ENCODE results near the gene CSF3. TPM values are rescaled to one million over a fixed set of nuclear protein-coding genes. Genes with fewer than 3 reads are reported as not detected.

The CSF3 gene
- total and polyA plus RNA-seq, 2 of the 13 experiments (the other 11 are each of a cell fraction or from before 2014, with no cell fraction given): 0.09 TPM; not detected in 1

DNA sequence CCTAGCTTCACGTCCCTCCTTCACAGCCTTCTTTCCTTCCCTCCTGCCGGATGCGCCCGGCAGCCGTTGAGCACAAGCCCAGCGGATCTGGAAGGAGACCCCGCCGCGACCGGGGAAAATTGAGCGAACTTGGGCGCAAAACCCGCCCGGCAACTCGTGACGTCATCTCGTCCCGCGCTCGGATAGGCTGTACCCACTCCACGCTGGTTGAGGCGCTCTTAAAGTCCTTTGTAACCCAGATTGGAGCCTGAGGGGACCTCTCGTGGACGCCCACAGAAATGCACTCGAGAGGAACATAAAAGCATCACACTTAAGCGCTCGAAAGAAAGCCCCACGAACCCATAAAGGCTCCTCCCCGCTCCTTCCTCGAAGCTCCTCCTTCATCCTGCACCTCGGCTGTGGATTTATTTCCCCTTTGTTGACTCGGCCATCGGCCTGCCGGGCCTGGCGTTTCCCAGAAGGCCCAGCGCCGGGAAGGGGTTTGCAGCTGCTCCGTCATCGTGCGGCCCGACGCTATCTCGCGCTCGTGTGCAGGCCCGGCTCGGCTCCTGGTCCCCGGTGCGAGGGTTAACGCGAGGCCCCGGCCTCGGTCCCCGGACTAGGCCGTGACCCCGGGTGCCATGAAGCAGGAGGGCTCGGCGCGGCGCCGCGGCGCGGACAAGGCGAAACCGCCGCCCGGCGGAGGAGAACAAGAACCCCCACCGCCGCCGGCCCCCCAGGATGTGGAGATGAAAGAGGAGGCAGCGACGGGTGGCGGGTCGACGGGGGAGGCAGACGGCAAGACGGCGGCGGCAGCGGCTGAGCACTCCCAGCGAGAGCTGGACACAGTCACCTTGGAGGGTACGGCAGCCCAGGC lies 34.7 kb upstream of the CSF3 start, which contains the start of gene PSMD3 (continued):
- TF ChIP-seq MAZ (IDR thresholded peaks at IDR 0.05; ENCODE audit: borderline replicate concordance, low read depth, low read length): peak; percentile 81
- peak; percentile 90 for TF ChIP-seq MAZ (CRISPR knock-in tag; IDR thresholded peaks at IDR 0.05; ENCODE audit: low read depth)
- no peak for TF ChIP-seq ONECUT2 (CRISPR knock-in tag; IDR thresholded peaks at IDR 0.05)
- TF ChIP-seq HMG20B (CRISPR knock-in tag; conservative IDR thresholded peaks at IDR 0.05): peak; percentile 88
- TF ChIP-seq, protein P1, sequence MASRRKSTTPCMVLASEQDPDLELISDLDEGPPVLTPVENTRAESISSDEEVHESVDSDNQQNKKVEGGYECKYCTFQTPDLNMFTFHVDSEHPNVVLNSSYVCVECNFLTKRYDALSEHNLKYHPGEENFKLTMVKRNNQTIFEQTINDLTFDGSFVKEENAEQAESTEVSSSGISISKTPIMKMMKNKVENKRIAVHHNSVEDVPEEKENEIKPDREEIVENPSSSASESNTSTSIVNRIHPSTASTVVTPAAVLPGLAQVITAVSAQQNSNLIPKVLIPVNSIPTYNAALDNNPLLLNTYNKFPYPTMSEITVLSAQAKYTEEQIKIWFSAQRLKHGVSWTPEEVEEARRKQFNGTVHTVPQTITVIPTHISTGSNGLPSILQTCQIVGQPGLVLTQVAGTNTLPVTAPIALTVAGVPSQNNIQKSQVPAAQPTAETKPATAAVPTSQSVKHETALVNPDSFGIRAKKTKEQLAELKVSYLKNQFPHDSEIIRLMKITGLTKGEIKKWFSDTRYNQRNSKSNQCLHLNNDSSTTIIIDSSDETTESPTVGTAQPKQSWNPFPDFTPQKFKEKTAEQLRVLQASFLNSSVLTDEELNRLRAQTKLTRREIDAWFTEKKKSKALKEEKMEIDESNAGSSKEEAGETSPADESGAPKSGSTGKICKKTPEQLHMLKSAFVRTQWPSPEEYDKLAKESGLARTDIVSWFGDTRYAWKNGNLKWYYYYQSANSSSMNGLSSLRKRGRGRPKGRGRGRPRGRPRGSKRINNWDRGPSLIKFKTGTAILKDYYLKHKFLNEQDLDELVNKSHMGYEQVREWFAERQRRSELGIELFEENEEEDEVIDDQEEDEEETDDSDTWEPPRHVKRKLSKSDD (CRISPR knock-in tag; IDR thresholded peaks at IDR 0.05; ENCODE audit: low read depth): no peak
- no peak for TF ChIP-seq HDAC6 (IDR thresholded peaks at IDR 0.05; ENCODE audit: low read depth, low read length)
- peak; percentile 78 for TF ChIP-seq ZNF567 (CRISPR knock-in tag; IDR thresholded peaks at IDR 0.05; ENCODE audit: borderline replicate concordance)
- TF ChIP-seq ZNF614 (CRISPR knock-in tag; IDR thresholded peaks at IDR 0.05; ENCODE audit: borderline replicate concordance): peak; percentile 97
- TF ChIP-seq, protein P2, sequence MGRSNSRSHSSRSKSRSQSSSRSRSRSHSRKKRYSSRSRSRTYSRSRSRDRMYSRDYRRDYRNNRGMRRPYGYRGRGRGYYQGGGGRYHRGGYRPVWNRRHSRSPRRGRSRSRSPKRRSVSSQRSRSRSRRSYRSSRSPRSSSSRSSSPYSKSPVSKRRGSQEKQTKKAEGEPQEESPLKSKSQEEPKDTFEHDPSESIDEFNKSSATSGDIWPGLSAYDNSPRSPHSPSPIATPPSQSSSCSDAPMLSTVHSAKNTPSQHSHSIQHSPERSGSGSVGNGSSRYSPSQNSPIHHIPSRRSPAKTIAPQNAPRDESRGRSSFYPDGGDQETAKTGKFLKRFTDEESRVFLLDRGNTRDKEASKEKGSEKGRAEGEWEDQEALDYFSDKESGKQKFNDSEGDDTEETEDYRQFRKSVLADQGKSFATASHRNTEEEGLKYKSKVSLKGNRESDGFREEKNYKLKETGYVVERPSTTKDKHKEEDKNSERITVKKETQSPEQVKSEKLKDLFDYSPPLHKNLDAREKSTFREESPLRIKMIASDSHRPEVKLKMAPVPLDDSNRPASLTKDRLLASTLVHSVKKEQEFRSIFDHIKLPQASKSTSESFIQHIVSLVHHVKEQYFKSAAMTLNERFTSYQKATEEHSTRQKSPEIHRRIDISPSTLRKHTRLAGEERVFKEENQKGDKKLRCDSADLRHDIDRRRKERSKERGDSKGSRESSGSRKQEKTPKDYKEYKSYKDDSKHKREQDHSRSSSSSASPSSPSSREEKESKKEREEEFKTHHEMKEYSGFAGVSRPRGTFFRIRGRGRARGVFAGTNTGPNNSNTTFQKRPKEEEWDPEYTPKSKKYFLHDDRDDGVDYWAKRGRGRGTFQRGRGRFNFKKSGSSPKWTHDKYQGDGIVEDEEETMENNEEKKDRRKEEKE (IDR thresholded peaks at IDR 0.05): no peak
- peak; percentile 98 for TF ChIP-seq ZFP91 (CRISPR knock-in tag; IDR thresholded peaks at IDR 0.05; ENCODE audit: borderline replicate concordance)
- peak; percentile 97 for TF ChIP-seq ARNT2 (CRISPR knock-in tag; IDR thresholded peaks at IDR 0.05; ENCODE audit: low read depth)
- no peak for TF ChIP-seq HHEX (CRISPR knock-in tag; IDR thresholded peaks at IDR 0.05)
- TF ChIP-seq ZKSCAN5 (CRISPR knock-in tag; IDR thresholded peaks at IDR 0.05): peak; percentile 42; the same call in 1 of the 2 replicates
- peak; percentile 95 for TF ChIP-seq ZNF333 (CRISPR knock-in tag; IDR thresholded peaks at IDR 0.05; ENCODE audit: borderline replicate concordance)
- peak; percentile 52; the same call in 1 of the 2 replicates for TF ChIP-seq ZNF703 (CRISPR knock-in tag; IDR thresholded peaks at IDR 0.05; ENCODE audit: borderline replicate concordance)
- TF ChIP-seq ATF7 (IDR thresholded peaks at IDR 0.05): peak; percentile 100
- peak; percentile 92 for TF ChIP-seq ATF7 (CRISPR knock-in tag; IDR thresholded peaks at IDR 0.05)
- TF ChIP-seq, protein P3, sequence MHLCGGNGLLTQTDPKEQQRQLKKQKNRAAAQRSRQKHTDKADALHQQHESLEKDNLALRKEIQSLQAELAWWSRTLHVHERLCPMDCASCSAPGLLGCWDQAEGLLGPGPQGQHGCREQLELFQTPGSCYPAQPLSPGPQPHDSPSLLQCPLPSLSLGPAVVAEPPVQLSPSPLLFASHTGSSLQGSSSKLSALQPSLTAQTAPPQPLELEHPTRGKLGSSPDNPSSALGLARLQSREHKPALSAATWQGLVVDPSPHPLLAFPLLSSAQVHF (CRISPR knock-in tag; IDR thresholded peaks at IDR 0.05): peak; percentile 94
- peak; percentile 99 for TF ChIP-seq HDAC1 (CRISPR knock-in tag; IDR thresholded peaks at IDR 0.05)
- TF ChIP-seq ZNF180 (CRISPR knock-in tag; IDR thresholded peaks at IDR 0.05; ENCODE audit: borderline replicate concordance, low read depth): no peak
- TF ChIP-seq PRPF4 (IDR thresholded peaks at IDR 0.05; ENCODE audit: low read depth, low read length, poor library complexity, severe bottlenecking): peak; percentile 48

All from HepG2 (cell line).